CD8-positive, alpha-beta memory T cell (primary cell): ENCODE measurements around the gene HHIPL1. TPM values are rescaled to one million over a fixed set of nuclear protein-coding genes. Genes with fewer than 3 reads are reported as not detected.
"Not testable (repeated sequence)": the region's sequence is repeated elsewhere in the genome, so short reads cannot be mapped to it uniquely, and the experiment has no call there.

Source experiments
- CTCF ChIA-PET: fragments of 350-600 bp; sonication (Branson Sonifier 250); formaldehyde crosslinking; loops from one replicate; lab custom pipeline; 2021; ENCODE audit warnings: antibody characterized with exemption; lab: Charles Lee
- POLR2A ChIA-PET: fragments of 350-600 bp; sonication (Branson Sonifier 250); formaldehyde crosslinking; loops from one replicate; lab custom pipeline; 2021; ENCODE audit warnings: antibody characterized with exemption; lab: Charles Lee
- DNase-seq, 5 donors: peaks; one replicate each; pipeline versions ENCODE4 v3.0.0 to v3.0.0-alpha.2; 2020 to 2022; ENCODE audit warnings: mixed read lengths in 1 of 5
- H3K27ac ChIP-seq: one replicate; pipeline ENCODE4 v1.7.0; 2013; ENCODE audit warnings: low read depth, mild to moderate bottlenecking, low read length, moderate library complexity
- H3K27me3 ChIP-seq: 2 replicates; pipeline ENCODE4 v1.7.0; 2013; ENCODE audit warnings: low read length, mild to moderate bottlenecking; ENCODE audit not compliant: insufficient read depth, poor library complexity, severe bottlenecking
- H3K36me3 ChIP-seq: 2 replicates; pipeline ENCODE4 v1.7.0; 2013; ENCODE audit warnings: mild to moderate bottlenecking, low read length, moderate library complexity; ENCODE audit not compliant: insufficient read depth
- H3K4me1 ChIP-seq: 2 replicates; pipeline ENCODE4 v1.7.0; 2013; ENCODE audit warnings: mild to moderate bottlenecking, low read length, moderate library complexity; ENCODE audit not compliant: insufficient read depth
- H3K4me3 ChIP-seq: 2 replicates; pipeline ENCODE4 v1.7.0; 2013; ENCODE audit warnings: mild to moderate bottlenecking, low read length
- H3K9me3 ChIP-seq: 2 replicates; pipeline ENCODE4 v1.7.0; 2013; ENCODE audit warnings: mild to moderate bottlenecking, low read length
- H3K27ac Mint-ChIP-seq, 8 donors: one replicate each; pipeline ENCODE4 v1.8.0; 2020 to 2021; ENCODE audit warnings: mixed read lengths in 8 of 8, mild to moderate bottlenecking in 6 of 8, inconsistent platforms in 3 of 8, moderate library complexity in 3 of 8
- H3K27me3 Mint-ChIP-seq, 2 donors: one replicate each; pipeline ENCODE4 v1.8.0; 2020 to 2021; ENCODE audit warnings: mixed read lengths in 2 of 2, mild to moderate bottlenecking in 1 of 2, moderate library complexity in 1 of 2
- H3K36me3 Mint-ChIP-seq, 3 donors: one replicate each; pipeline ENCODE4 v1.8.0; 2020 to 2021; ENCODE audit warnings: mixed read lengths in 3 of 3, inconsistent platforms in 1 of 3, mild to moderate bottlenecking in 1 of 3
- H3K4me1 Mint-ChIP-seq, 3 donors: one replicate each; pipeline ENCODE4 v1.8.0; 2020 to 2021; ENCODE audit warnings: mixed read lengths in 3 of 3, inconsistent platforms in 1 of 3, mild to moderate bottlenecking in 1 of 3
- H3K4me3 Mint-ChIP-seq, 7 donors: one replicate each; pipeline ENCODE4 v1.8.0; 2020 to 2021; ENCODE audit warnings: mixed read lengths in 7 of 7, mild to moderate bottlenecking in 6 of 7, moderate library complexity in 4 of 7, inconsistent platforms in 2 of 7
- H3K9me3 Mint-ChIP-seq, 5 donors: one replicate each; pipeline ENCODE4 v1.8.0; 2020 to 2022; ENCODE audit warnings: mixed read lengths in 5 of 5, mild to moderate bottlenecking in 3 of 5, moderate library complexity in 2 of 5, inconsistent platforms in 1 of 5
- polyA plus RNA-seq: library from polyadenylated mRNA; unstranded; fragments of 300-500 nt; fragmentation: Illumina TruSeq; gene quantifications from one replicate; pipeline ENCODE4 v1.2.3, GENCODE V29; 2021
- total RNA-seq, 2 experiments: library from RNA; stranded (reverse); gene quantifications; one replicate each; pipeline ENCODE4 v1.2.3, GENCODE V29; 2021

Gene HHIPL1
- total and polyA plus RNA-seq, 3 experiments from 2014 or later: 0.04 TPM; not detected in 2

DNA sequence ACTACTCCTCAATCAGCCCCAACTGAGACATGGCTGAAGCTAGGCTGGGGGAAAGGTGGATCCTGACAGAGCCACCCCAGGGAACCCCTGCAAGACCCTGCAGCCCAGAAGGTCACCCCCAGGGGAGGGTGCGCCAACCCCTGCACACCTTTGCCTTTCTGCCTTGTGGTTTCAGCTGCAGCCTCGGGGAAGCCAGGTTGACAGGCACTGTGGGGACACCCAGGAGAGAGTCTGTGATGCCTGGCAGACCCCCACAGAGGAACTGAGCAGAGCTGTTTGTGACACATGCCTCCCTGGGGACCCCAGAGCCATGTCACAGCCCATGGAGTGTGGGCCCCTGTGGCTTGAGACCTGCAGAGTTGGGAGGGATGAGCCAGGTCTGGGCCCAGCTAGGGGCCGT, 11.8 kb upstream of the HHIPL1 start:
- H3K4me3 Mint-ChIP-seq: no peak overlapping the region
- no peaks in the 10 kb centered on the region for H3K36me3 Mint-ChIP-seq
- no peak overlapping the region for H3K27ac ChIP-seq
- no peaks in the 10 kb centered on the region for H3K9me3 Mint-ChIP-seq
- no peaks in the 10 kb centered on the region for H3K9me3 ChIP-seq
- POLR2A ChIA-PET: no interaction called here
- H3K4me1 Mint-ChIP-seq: peaks cover 4 to 6% (median 5%) of the 10 kb centered on the region in 3 donors
- H3K4me1 ChIP-seq: peaks cover 4% of the 10 kb centered on the region
- H3K27ac Mint-ChIP-seq: no peak overlapping the region
- no peak overlapping the region for H3K4me3 ChIP-seq
- no peaks in the 10 kb centered on the region for H3K27me3 ChIP-seq
- no peaks in the 10 kb centered on the region for H3K36me3 ChIP-seq
- CTCF ChIA-PET: no interaction called here
- no peak for DNase-seq
- H3K27me3 Mint-ChIP-seq: peaks cover 6 to 23% of the 10 kb centered on the region in 2 donors

DNA sequence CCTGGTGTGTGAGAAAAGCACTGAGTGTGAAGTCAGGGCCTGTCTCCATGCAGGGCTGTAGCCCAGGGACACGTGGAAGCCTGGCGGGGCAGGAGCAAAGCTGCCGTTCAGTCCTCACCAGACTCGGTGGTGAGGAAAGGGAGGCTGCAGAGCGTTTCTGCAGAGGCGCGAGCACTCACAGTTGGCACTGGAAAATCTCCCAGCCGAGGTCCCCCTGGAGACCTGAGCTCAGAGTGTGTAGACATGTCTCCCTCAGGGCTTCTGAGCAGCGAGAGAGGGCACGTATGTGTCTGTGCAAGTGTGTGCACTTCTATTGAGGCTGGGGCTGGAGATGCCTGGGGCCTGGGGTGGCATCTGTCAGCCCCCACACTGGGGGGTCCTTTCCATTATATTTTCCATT, 11.0 kb upstream of the HHIPL1 start:
- no peak overlapping the region for H3K27ac ChIP-seq
- H3K36me3 Mint-ChIP-seq: no peaks in the 10 kb centered on the region
- no peaks in the 10 kb centered on the region for H3K4me1 ChIP-seq
- POLR2A ChIA-PET: no interaction called here
- H3K36me3 ChIP-seq: no peaks in the 10 kb centered on the region
- CTCF ChIA-PET: interaction anchor here (0.9 kb wide), 1 partner anchor 14 kb away, joined by 3 read pairs; no protein-coding TSS in a partner anchor
- H3K27me3 Mint-ChIP-seq: peaks cover 5 to 20% of the 10 kb centered on the region in 2 donors
- H3K9me3 Mint-ChIP-seq: no peaks in the 10 kb centered on the region
- H3K4me3 ChIP-seq: no peak overlapping the region
- peaks cover 2% of the 10 kb centered on the region in 3 donors for H3K4me1 Mint-ChIP-seq
- no peak for DNase-seq
- no peaks in the 10 kb centered on the region for H3K27me3 ChIP-seq
- no peak overlapping the region for H3K4me3 Mint-ChIP-seq
- H3K9me3 ChIP-seq: no peaks in the 10 kb centered on the region
- H3K27ac Mint-ChIP-seq: no peak overlapping the region

DNA sequence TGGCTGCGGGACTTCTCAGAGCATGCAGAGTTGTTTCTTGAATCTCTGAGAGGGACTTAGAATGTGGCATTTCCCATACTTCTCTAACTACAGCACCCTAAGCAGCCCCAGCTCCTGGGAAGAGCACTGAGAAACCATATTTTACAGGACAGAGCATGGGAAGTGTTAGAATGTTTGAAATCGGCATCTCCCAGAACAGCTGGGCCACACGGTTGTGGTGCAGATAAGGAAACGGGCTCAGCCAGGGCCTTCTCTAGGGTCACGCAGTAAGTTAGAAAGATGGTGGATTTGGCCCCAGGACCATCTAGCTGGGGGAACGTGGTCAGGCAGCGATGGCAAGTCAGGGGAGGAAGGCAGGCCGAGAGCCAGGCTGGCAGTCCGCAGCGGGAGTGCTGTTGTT, 10.5 kb upstream of the HHIPL1 start:
- no peaks in the 10 kb centered on the region for H3K9me3 ChIP-seq
- Mint-ChIP-seq H3K36me3 (no peaks in the 10 kb centered on the region), H3K27ac (no peak overlapping the region), H3K9me3 (no peaks in the 10 kb centered on the region), H3K4me3 (no peak overlapping the region), H3K27me3 (peaks cover 5 to 18% of the 10 kb centered on the region in 2 donors), H3K4me1 (no peaks in the 10 kb centered on the region)
- no peaks in the 10 kb centered on the region for H3K27me3 ChIP-seq
- no peaks in the 10 kb centered on the region for H3K4me1 ChIP-seq
- H3K27ac ChIP-seq: no peak overlapping the region
- no peaks in the 10 kb centered on the region for H3K36me3 ChIP-seq
- ChIA-PET CTCF (interaction anchor here (0.9 kb wide), 1 partner anchor 14 kb away, joined by 3 read pairs; no protein-coding TSS in a partner anchor), POLR2A (no interaction called here)
- H3K4me3 ChIP-seq: no peak overlapping the region
- DNase-seq: no peak

DNA sequence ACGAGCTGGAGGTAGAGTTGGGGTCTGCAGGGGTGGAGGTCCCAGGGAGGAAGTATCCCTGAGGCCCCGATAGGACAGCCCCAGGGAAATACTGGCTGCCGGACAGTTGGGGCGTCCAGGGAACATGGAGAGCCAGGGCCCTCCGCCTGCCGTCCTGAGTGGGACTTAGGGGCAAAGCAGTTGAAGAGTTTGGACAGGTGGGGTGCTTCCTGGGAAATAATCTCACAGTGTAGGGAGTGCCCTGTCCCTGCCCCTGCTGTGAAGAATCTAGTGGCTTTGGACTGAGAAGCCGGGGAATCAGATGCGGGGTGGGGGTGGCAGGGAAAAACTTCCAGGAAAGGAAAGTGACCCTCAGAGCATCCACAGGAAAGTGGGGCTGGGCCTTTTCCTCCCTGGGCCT, 9.8 kb upstream of the HHIPL1 start:
- CTCF ChIA-PET: interaction anchor here (0.9 kb wide), 1 partner anchor 15 kb away, joined by 3 read pairs; no protein-coding TSS in a partner anchor
- Mint-ChIP-seq H3K36me3 (no peaks in the 10 kb centered on the region), H3K27me3 (peaks cover 5 to 18% of the 10 kb centered on the region in 2 donors)

DNA sequence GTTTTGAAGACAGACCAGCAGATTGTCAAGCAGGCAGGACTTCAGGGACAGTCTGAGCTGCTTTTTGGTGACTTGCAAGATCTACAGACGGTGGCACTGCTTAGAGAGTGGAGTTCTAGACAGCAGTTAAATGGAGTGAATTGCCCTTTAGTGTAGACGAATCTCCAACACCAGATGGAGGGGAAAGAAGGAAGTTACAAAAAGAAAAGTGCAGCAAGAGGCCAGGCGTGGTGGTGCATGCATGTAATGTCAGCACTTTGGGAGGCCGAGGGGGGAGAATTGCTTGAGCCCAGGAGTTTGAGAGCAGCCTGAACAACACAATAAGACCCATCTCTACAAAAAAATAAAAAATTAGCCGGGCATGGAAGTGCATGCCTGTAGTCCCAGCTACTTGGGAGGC, 8.4 kb upstream of the HHIPL1 start:
- H3K36me3 Mint-ChIP-seq: no peaks in the 10 kb centered on the region
- no peaks in the 10 kb centered on the region for H3K4me1 Mint-ChIP-seq
- Histone ChIP-seq H3K27me3 (no peaks in the 10 kb centered on the region), H3K36me3 (no peaks in the 10 kb centered on the region), H3K9me3 (no peaks in the 10 kb centered on the region), H3K4me1 (no peaks in the 10 kb centered on the region), H3K27ac (no peak overlapping the region), H3K4me3 (no peak overlapping the region)
- CTCF ChIA-PET: no interaction called here
- no peak overlapping the region for H3K27ac Mint-ChIP-seq
- DNase-seq: no peak
- H3K9me3 Mint-ChIP-seq: no peaks in the 10 kb centered on the region
- H3K27me3 Mint-ChIP-seq: peaks cover 2 to 18% of the 10 kb centered on the region in 2 donors
- POLR2A ChIA-PET: no interaction called here
- H3K4me3 Mint-ChIP-seq: no peak overlapping the region

More for the DNA sequence above, 9.8 kb upstream of the HHIPL1 start:
- no peaks in the 10 kb centered on the region for H3K4me1 ChIP-seq
- no peaks in the 10 kb centered on the region for H3K9me3 Mint-ChIP-seq
- no peak overlapping the region for H3K4me3 Mint-ChIP-seq
- H3K27me3 ChIP-seq: no peaks in the 10 kb centered on the region
- no peaks in the 10 kb centered on the region for H3K36me3 ChIP-seq
- H3K4me3 ChIP-seq: no peak overlapping the region
- POLR2A ChIA-PET: no interaction called here
- H3K9me3 ChIP-seq: no peaks in the 10 kb centered on the region
- DNase-seq: no peak
- no peaks in the 10 kb centered on the region for H3K4me1 Mint-ChIP-seq
- no peak overlapping the region for H3K27ac Mint-ChIP-seq
- H3K27ac ChIP-seq: no peak overlapping the region

DNA sequence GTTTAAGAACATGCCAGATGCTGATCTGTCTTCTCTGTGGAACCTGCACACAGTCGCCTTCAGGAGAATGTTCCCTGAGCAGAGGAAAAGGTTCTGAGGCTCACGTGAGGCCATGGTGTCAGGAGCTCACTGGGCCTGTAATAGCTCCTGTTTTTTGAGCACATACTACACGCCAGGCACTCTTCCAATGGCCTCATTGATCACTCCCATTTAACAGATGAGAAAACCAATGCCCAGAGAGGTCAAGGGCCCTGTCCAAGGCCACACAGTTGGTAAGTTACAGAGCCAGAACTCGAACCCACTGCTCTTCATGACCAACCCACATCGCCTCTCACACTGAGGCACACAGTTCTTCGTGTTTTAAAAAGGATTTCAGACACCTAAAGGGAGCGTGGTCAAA, 7.3 kb upstream of the HHIPL1 start:
- ChIA-PET CTCF (no interaction called here), POLR2A (no interaction called here)
- H3K27me3 Mint-ChIP-seq: peaks cover 0 to 11% of the 10 kb centered on the region in 2 donors
- no peak overlapping the region for H3K4me3 ChIP-seq
- H3K4me1 ChIP-seq: no peaks in the 10 kb centered on the region
- no peaks in the 10 kb centered on the region for H3K27me3 ChIP-seq
- no peak overlapping the region for H3K27ac ChIP-seq
- no peaks in the 10 kb centered on the region for H3K36me3 Mint-ChIP-seq
- no peak for DNase-seq
- no peak overlapping the region for H3K4me3 Mint-ChIP-seq
- H3K27ac Mint-ChIP-seq: no peak overlapping the region
- H3K36me3 ChIP-seq: no peaks in the 10 kb centered on the region
- no peaks in the 10 kb centered on the region for H3K4me1 Mint-ChIP-seq
- H3K9me3 Mint-ChIP-seq: no peaks in the 10 kb centered on the region
- H3K9me3 ChIP-seq: no peaks in the 10 kb centered on the region

DNA sequence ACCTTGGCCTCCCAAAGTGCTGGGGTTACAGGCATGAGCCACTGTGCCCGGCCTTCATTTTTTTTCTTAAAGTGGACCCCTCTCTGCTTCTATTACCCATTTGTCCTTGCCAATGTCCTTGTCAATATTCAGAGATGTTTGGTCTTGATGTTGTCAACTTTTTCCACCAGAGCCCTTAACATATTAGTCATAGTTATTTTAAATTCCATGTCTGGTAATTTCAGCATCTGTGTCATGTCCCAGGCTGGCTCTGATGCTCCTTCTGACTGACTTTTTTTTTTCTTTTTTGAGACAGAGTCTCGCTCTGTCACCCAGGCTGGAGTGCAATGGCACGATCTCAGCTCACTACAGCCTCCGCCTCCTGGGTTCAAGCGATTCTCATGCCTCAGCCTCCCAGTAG, 2.2 kb upstream of the HHIPL1 start:
- H3K9me3 Mint-ChIP-seq, CTCF ChIA-PET, DNase-seq: not testable (repeated sequence)

DNA sequence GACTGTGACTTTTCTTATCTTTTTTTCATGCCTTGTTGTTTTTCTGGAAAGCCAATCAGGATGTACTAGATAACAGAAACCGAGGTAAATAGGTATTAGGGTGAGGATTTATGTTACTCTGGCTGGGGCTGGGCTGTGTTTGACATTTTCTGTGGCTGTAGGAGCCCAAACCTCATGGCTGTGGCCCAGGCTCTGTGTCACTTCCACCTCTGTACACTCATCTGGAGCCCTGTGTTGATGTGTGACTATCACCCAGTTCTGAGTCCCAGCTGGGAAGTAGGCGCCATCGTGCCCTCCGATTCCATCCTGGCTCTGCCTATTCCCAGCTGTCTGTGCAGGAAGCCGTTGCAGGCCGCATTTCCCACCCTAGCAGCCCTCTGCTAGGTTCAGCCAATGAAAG, 1.6 kb upstream of the HHIPL1 start:
- Histone ChIP-seq H3K27me3 (peaks cover 10% of the 10 kb centered on the region), H3K4me1 (no peaks in the 10 kb centered on the region), H3K27ac (no peak overlapping the region), H3K9me3 (no peaks in the 10 kb centered on the region), H3K36me3 (no peaks in the 10 kb centered on the region), H3K4me3 (no peak overlapping the region)
- no peaks in the 10 kb centered on the region for H3K9me3 Mint-ChIP-seq
- no peaks in the 10 kb centered on the region for H3K36me3 Mint-ChIP-seq
- H3K4me3 Mint-ChIP-seq: no peak overlapping the region
- peaks cover 0 to 3% (median 0%) of the 10 kb centered on the region in 3 donors for H3K4me1 Mint-ChIP-seq
- ChIA-PET POLR2A (no interaction called here), CTCF (no interaction called here)
- no peak overlapping the region for H3K27ac Mint-ChIP-seq
- H3K27me3 Mint-ChIP-seq: peaks cover 19 to 32% of the 10 kb centered on the region in 2 donors
- DNase-seq: no peak

More for the DNA sequence above, 2.2 kb upstream of the HHIPL1 start:
- H3K4me3 ChIP-seq, H3K27ac Mint-ChIP-seq, H3K9me3 ChIP-seq, H3K36me3 ChIP-seq, H3K27ac ChIP-seq, H3K27me3 ChIP-seq, H3K4me1 ChIP-seq, H3K4me1 Mint-ChIP-seq, POLR2A ChIA-PET, H3K36me3 Mint-ChIP-seq, H3K4me3 Mint-ChIP-seq: not testable (repeated sequence)
- H3K27me3 Mint-ChIP-seq: peaks cover 13 to 26% of the 10 kb centered on the region in 2 donors
